Eye (tissue), 1 donor: ENCODE measurements around the gene FILIP1L.

Experiments
- DNase-seq: peaks from one replicate; pipeline ENCODE4 v3.0.0-alpha.2; 2015

The FILIP1L gene

DNA sequence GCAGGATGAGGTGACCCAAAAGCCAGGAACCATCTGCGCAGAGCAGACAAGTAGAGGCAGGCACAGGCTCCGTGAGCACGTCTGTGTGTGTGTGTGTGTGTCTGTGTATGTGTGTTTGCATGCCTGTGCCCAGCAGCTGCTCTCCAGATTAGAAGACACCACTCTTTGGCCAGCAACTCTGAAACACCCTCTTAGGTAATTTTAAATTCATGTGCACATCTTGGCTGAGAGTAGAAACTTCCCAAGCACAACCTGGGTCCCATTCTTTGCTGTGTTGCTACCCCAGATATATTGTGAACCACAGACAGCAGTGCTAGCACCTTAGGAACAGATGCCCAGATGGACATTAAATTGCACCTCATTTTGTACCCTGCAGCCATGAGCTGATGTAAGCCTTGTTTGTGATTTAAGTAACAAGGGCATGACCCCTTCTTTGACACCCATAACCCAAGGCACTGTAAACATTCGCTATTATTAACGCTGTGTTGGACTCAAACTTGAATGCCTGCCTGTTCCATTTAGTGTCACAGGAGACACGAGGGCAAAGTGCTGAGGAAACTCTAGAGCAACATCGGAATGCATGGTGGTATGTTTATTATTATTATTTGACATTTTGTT is at the start of gene FILIP1L:
Gene FILIP1L, minus strand, starts transcription at position 89 of the 618 bp plus-strand sequence.
- peak; percentile 96 for DNase-seq

DNA sequence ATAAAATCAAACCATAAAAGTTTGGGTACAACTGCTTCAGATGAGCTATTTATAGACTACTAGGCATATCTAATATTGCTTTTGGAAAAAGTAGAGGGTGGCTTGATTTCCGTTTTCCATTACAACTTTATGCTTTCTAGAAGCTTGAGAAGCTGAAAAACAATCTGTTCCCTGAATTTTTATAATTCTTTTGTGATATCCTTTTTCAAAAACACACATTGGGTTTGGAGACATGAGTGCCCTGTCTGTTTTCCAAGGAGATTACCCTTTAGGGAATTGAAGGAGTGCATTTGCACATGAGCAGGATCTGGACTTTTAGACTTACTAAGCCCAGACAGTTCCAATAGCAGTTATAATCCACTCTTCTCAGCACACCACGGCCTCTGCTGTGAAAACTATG is 49.5 kb upstream of the FILIP1L start:
- no peak for DNase-seq

DNA sequence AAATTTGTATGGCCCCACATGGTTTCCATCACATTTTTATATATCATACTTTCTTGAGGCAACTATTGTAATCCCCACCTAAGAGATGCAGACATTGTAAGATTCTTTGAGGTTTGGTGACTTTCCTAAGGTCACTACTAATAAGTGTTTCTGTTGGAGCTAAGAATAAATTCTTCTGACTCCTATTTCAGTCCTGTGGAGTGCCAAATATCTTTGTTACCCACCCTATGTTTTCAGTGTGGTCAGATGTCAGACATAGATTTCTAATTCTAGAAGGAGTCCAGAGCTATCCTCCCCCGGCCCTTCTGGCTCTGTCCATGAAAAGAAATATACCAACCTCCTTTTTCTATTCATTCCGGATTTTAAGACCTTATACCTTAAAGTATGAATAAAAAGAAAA is 46.2 kb upstream of the FILIP1L start:
- no peak for DNase-seq

DNA sequence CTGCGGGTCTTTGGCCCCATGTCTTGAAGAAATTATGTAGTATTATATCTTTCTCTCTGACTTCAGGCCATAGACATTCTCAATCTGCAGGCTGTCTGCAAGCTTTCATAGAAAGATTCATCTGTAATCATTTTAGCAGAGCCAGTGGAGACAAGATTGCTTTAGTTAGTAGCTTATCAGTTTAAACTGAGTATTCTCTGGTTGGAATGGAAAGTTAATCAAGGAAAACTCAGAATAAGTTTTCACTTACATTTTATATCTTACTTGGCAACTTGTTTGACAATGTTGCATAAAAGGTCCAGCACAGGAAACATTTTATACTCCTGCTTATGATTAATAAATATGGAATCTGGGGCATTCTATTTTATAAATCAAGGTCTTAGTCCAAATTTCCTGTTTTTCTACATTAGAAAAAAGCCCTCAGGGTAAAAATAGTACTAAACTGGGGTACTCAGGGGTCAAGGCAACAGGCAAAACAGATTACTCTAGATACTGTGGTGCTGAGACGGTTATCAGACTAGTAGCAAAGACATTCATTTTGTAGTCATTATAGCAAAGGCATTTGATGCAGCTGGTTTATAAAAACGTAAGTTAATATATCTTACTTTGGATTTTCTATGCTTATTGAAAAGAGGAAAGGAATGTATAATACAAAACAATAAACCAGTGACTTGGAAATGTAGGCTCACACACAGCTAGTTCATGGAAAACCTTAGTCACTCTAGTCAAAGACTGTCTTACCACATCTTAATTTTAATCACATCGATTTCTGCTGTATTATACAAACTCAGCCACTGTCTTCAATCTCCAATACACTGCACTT is 45.2 kb upstream of the FILIP1L start:
- DNase-seq: peak; percentile 34

DNA sequence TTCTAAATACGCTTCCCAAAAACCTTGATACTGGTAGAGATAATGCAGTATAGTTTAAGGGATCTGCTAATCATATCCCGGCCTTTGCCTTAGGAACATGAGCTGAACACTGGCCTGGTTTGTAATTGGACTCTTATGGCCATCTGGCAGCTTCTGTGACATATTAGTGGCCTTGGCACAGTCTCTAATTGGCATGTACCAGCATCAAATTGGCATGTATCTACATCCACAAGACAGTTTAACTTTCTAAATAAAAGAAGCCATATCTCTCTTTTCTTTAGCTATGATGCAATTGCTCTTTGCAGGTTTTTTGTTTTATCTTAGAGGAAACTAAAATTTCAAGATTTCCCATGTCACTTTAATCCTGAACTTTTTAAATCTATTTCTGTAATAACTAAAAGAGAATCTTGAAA is 44.6 kb upstream of the FILIP1L start:
- peak; percentile 20 for DNase-seq

DNA sequence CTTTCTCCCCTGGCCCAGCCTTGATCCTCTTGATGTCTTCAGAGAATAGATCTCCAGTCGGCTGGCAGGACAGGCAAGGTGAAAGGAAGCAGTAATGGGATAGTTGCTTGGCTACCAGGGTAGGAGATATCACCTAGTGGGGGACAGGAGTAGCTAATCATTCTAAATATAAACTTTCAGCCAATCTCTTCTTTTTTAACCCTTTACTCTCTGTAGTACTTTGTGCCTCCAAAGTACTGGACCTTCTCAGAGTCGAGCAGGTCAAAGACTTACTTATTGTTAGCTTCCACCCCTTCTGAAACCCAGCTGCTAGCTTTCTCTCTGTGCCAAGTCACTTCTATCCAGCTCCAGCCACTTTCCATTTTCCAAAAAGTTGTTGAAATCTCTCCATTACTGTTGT is 43.4 kb upstream of the FILIP1L start:
- DNase-seq: no peak

DNA sequence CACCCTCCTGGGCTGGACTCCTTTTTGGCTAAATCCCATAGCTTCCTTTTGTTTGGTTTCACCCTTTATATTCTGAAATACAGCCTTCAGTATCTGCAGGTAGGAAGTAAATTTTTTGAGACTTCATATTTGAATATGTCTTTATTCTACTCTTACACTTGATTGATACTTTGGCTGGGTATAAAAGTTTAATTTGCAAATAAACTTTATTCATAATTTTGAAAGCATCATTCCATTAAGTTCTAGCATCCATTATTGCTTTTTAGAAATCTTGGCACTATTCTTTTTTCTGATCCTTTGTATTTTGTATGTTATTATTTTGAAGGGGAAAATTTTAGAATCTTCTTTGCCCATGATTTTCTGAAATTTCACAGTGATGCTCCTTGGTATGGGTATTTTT is 41.3 kb upstream of the FILIP1L start:
- no peak for DNase-seq

DNA sequence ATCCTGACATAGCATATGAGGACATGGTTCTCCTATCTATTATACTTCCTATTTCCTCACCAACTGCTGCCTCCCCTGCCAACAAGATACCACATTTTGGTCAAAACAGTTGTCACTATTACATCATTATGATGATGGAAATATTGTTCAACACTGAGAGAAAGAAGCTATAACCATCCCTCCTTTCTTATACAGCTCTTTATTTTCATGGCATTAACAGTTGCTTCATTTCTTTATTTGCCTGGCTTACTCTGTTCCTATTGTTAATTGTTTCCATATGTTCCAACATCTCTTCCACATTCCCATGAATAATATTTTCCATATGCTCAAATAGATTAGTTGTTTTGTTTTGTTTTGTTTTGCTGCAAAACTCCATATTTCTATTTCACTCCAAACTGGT is 40.8 kb upstream of the FILIP1L start:
- DNase-seq: peak; percentile 27

DNA sequence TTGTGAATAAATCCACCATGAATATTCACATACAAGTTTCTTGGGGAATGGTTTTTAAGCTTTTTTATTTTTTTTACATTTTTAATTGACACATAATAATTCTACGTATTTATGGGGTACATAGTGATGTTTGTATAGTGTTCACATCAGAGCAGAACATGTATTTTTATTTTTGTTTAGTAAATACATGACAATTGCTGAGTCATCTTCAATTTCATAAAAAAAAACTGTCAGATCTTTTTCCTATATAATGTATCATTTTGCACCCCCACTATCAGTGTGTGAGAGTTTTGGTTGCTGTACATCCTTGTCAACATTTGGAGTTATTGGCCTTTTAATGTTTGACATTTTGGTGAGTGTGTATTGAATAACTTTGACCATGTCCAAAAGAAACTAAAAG is 39.9 kb upstream of the FILIP1L start:
- DNase-seq: no peak

DNA sequence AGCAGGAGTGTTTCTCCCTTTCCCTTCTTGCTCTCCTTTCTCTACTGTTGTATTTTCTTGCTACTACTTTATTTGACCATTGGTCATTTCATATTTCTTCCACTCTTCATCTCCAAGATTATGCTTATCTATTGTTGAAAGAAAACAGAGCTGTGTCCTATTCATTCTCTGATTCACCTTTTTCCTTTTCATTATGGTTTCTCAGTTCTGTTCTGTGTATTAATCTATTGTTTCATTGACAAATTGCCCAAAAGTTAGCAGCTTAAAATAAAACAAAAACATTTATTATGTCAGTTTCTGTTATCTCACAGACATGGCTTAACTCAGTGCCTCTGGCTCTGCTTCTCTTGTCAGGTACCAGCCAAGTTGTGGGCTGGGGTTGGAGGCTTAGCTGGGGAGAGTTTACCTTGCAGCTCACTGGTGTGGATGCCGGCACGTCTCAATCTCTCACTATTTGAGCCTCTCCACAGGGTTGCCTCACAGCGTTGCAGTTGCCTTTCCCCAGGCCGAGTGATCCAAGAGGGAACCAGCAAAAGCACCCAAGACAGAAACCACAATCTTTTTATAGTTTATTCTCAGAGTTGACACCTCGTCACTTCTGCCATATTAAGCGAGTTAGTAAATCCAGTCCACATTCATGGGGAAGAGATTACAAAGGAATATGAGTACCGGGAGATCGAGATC is 36.9 kb upstream of the FILIP1L start:
- peak; percentile 9 for DNase-seq

DNA sequence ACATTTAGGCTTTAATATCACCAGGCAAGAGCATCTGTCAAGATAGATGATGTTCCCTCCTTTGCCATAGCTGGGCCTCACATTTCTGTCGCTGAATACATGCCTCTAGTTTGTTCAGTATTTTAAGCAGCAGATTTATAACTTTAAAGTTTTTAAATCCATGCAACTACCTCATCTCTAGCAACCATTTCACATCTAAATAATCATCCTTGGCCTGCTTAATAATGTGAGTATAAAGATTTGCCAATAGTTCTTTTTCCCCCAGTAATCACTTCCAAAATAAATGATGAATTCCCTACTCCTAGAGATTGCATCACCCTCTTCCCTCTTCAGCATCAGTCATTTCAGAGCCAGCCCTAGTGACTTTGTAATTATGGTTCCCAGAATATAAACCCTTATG is 36.2 kb upstream of the FILIP1L start:
- DNase-seq: no peak

DNA sequence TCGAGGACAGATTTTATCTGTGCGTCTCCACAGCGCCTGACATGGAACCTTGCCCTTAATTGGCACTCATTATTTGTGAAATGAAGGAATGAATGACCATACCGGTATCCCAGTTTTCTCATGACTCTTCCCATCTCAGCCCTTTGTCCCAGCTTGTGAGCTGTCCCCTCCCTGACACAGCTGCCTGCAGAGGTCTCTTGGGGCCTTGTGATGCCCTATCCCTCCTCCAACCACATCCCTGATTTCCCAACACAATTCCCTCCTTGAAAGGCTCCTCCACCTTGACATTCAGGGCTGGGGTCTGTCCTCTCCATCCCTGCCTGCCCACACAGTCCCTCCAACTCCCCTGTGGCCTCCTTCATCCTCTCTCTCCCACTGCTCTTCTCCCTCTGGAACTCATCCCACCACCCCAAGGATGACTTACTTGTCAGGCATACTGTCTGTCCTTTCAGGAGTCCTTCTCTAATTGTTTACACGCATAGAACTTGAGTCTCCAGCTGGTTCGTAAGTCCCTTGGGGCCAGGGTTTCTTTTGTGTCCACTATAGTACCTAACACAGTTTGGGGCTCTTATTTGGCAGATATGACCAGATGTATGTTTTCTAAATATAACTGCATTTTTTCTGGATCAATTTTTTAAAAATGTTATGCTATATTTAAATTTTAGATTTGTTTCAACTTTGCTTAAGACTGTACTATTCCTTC is 35.6 kb upstream of the FILIP1L start:
- peak; percentile 6 for DNase-seq

DNA sequence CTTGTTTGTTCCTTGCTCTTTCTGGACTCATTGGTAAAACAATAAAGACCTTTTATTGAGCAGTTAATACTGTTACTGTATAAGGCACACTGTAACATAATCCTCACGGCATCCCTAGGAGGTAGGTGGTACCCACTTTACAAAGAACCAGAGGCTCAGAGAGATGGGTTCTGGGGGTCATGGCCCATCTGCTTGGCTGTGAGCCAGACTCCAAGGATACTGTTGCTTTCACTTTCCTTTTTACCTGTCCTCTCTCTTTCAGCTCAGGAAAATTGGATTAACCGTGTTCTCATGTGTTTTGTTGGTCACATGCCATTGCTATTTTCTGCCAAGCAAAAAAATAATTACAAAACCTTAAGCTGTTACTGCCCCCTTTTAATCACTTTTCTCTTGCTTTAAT is 34.8 kb upstream of the FILIP1L start:
- DNase-seq: no peak

DNA sequence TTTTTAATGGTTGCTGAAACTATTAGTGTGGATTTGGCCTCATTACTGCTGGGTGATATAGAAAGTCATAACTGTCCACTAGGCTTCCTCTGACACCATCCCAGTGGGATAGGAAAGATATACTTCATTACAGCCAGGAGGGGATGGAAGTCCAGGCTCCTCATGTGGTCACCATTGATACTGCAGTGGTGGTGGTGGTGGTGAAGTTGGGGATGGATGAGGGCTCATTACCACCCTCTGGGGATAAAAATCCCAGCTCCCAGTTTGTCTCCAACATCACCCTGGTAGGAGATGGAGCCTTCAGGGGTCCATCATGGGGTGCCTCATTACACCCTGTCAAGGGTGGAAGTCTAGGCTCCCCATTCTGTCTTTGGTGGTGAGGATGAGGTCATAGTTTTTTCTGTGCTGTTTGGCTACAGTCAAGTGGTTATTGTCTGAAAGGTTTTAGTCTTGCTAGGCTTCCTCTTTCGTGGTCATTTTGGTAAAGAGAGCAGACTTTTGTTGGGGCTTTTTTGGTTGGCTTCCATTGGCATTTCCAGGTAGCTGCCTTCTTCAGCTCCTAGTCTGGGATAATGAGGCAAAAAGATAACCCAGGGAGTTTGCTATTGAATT is 30.1 kb upstream of the FILIP1L start:
- DNase-seq: no peak

DNA sequence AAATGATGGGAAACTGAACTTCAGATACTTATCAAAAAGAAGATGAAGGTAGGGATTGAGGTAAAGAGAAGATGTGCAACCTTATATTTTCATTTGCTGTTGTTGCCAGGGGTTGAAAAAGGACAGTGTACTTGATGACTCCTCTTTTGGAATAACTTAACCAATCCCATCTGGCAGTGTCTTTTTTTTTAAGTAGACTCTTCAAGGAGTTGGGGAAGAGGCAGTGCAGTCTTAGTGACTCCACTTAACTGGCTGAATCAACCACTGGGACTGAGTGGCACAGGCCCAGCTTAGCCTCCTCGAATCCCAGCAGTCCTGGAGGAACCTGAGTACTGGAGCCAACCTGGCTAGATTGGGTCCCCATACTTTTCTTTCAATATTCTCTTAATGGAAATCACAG is 27.3 kb upstream of the FILIP1L start:
- DNase-seq: no peak

DNA sequence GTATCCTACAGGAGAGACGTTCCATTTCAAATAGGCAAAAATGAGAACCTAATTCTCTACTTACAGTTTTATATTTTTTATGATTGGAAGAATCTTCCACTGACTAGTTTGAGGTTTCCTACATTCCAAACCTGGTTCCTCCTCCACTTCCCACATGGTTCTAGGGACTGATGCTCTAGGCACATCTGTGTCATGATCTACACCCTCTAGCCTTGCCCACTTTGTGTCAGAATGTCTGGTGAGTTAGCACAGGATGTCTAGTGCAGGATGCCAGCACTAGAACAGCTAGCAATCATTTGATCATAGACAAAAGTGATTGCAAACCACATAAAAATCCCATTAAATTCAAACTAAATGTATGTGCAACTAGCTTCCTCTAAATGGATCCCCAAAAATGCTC is 26.7 kb upstream of the FILIP1L start:
- no peak for DNase-seq

DNA sequence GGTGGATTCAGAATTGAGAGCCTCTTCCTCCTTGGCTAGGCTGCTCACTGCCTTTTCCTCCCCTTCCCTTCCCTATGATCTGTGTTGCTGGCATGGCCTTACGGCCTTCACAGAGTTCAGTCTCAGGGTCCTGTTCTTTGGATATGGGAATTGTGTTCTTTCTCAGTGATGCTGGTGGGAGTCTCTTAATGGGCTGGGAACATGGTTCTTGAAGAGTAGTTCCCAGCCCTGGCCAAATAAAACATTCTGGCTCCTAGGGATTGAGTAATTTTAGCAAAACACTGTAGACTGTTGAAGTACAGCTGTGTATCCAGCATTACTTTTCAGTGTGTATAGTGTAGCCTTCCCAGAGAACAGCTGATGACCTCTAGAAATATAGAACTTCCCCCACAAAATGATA is 22.6 kb upstream of the FILIP1L start:
- DNase-seq: no peak

DNA sequence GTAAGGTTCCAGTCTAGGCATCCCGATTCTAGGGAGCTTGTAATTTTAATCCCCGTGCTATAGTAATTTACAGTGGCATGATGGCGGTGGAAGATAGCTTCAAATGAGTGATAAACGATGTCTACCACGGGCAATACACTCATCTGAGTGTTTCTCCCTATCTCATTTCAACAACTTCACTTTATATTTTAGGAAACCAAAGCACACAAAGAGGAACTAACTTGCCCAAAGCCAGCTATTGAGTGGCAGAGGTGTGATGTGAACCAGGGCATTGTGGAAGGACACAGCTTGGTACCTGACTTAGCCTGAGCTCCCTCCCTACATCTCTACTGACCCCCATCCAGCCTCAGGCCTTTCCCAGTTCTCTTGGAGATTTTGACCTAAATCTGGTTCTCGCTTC is 16.9 kb upstream of the FILIP1L start:
- DNase-seq: no peak

DNA sequence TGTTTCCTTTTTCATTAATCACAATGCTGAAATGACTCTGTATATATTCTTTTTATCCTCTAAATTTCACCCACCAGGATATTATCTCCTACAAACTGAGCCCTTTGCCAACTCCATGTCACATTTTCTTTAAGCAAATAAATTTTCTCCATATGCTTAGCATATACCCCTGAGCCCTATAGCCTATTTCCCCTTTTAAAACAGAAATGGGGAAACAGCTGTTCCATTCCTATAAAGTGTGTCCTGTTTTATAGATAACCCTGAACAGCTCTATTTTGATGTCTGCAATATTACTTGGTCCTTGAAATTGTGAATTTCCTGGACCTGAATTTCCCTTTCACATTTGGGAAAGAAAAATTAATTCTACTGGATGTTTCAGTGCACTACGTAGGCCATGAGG is 15.6 kb upstream of the FILIP1L start:
- no peak for DNase-seq

DNA sequence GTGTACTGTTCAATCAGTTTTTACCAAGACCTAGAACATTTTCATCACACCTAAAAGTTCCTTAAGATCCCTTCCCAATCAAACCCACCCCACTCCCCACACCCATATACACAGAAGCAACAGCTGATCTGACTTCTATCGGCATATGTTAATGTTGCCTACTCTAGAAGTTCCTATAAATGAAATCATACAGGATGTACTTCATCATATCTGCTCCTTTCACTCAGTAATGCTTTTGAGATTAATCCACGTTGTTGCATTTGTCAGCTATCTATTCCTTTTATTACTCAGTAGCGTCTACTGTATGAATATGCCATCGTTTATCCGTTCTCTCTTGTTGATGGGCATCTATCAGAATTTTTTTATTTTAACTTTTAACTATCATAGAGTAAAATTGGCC is 14.3 kb upstream of the FILIP1L start:
- no peak for DNase-seq

DNA sequence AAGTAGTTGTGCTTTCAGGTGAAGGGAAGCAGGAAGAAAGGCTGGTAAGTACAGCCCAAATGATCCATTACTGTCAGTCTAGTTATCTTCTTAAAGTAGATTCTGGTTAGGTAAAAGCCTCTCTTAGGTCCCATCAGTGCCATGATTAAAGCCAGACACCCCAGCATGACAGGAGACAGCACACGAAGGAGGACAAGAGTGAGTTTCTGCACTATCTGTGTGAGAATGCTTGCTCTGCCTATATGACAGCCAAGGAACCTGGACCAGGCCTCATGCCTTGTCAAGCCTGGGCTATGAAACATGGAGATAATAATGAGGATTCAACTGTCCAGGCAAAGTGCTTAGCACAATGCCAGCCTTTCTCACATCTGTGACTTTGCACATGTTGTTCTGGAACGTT is 13.5 kb upstream of the FILIP1L start:
- no peak for DNase-seq

DNA sequence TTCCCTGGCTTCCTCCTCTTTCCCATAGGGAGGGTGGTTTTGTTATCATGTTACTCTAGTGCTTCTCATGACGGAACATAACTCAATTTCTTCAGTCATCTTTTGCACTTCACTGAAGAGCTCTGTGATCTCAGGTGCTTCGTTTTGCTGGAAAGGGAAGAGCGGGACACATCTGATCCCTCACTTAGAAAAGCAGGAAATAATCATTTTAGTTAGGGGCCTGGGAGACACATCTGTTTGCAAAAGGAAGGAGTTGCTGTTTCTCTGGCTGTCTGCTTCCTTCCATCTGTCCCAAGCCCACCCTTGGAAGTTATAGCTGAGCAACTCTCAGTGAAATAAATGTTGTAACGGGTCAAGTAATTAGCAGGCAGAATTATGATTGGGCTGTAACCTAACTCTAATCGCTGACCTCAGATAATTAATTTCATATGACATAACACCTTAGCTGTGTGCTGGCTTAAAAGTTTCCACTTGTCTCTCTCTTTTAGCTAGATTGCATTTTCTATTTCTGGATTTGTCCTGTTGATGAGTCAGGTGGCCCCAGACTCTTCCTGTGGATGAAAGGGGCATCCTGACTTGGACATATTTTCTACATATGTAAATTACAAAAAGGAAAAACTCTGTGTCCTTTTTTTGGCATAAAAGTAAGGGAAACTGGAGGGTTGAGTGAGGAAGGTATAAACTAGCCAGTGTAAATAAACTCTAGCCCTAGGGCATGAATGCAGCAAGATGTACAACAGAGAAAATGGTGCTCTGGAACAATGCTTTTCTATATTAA is 11.0 kb upstream of the FILIP1L start:
- DNase-seq: no peak
